GM12801 (cell line): ENCODE measurements around the gene ENPP6.

ENCODE experiments used
- TF ChIP-seq, protein P1 (sequence below): IDR thresholded peaks from one replicate; pipeline ENCODE4 v1.5.1; 2011; ENCODE audit warnings: control low read depth; ENCODE audit not compliant: insufficient read length; ENCODE audit errors: extremely low read depth

ENPP6 gene

DNA sequence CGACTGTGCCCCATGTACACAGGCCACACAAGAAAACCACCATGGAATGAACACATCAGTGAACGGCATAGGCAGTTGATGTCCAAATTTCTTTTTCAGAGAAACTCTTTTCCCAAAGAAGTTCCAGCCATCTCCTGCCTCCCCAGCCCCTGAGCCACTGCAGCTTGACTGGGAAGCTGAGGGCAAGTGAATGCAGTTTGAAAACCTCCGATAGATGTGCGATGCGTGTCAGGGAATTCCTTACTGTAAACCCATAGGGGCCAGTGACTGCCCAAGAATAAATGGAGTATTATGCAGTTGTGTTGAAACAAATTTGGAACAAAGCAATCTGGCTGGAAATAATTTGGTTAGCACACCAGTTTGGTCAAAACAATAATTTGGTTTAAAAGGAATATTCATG lies 72.1 kb downstream of the ENPP6 start:
- TF ChIP-seq, protein P1, sequence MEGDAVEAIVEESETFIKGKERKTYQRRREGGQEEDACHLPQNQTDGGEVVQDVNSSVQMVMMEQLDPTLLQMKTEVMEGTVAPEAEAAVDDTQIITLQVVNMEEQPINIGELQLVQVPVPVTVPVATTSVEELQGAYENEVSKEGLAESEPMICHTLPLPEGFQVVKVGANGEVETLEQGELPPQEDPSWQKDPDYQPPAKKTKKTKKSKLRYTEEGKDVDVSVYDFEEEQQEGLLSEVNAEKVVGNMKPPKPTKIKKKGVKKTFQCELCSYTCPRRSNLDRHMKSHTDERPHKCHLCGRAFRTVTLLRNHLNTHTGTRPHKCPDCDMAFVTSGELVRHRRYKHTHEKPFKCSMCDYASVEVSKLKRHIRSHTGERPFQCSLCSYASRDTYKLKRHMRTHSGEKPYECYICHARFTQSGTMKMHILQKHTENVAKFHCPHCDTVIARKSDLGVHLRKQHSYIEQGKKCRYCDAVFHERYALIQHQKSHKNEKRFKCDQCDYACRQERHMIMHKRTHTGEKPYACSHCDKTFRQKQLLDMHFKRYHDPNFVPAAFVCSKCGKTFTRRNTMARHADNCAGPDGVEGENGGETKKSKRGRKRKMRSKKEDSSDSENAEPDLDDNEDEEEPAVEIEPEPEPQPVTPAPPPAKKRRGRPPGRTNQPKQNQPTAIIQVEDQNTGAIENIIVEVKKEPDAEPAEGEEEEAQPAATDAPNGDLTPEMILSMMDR: no peak

- TF ChIP-seq, protein P1: no peak
Observed at GRCh38 chr4:184143770-184144564, 73.7 kb downstream of the ENPP6 start.

DNA sequence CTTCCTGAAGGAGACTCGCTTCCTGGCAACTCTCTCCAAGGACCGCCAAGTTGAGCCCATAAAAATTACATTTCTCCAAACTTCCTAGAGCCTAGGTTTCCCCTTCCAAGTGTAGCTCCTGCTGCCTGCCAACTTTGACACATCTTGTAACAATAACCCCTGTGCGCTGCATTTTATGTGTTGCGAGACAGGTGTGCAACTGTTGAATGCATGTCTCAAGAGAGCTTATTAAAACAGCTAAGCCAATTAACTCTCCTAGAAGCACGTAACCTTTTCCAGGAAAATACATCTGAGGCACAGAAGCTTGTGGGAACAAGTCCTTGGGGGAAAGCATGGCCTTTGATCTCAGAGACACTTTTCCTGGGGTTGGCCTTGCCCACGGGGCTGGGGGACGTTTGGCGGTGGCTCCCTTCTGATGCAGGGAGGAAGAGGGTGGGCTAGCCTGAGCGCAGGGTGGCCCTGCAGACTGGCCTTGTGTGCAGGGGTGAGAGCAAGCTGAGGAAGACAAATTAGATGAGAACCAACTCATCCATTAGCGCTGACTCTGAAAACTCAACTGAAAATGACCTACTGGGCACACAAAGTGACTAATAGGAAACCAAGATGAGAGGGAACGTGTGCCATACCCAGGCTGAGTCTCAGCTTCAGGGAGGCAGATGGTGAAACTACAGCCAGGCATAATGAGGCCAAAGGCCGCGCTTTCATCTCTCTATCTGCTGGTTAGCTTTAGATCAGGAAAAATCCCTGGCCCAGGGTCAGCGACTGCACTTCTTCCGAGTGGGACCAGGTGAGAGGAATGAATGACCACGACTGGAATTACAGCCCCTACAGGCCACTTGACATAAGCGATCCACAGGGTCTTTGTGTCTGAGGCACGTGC lies 75.3 kb downstream of the ENPP6 start:
- TF ChIP-seq, protein P1: no peak

GRCh38 chr4:184136525-184136924 lies 81.1 kb downstream of the ENPP6 start:
- TF ChIP-seq, protein P1: no peak

GRCh38 chr4:184126800-184127199 lies 90.9 kb downstream of the ENPP6 start:
- TF ChIP-seq, protein P1: no peak

DNA sequence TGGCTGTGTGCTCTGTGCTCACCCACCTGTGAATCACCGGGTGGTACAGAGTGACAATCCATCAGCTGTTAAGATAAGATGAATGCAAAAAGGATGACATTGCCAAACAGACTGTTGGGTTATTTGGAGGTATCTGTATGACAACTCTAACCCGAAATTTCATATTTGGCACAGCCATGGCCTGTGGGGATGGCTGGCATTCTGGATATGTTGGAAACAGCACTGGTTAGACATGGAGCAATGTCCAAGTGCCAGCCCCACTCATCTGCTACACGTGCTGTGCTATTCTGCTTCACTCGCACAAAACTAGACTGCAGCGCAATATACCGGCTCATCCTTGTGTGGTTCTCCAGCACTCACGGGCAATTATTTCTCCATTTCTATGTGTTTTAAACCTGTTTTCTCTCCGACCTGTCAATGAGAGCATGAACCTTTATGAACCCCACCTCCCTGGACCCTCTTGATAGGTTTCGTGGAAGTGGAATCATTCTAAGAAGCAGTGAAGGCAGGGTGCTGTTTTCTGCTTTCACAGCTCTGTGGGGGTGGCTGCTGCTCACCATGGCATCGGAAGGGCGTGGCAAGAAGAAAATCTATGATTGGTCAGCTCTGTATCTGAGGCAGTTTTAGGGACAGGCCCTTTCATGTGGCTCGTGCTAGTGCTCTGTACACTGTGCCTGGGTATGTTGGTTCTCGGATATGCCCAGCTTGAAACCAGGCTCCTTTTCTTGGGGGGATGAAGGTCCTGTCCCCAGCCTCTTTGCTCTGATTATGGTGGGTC lies 94.9 kb downstream of the ENPP6 start:
- TF ChIP-seq, protein P1: no peak
